ENCODE data around the gene FAHD1. TPM values are rescaled to one million over a fixed set of nuclear protein-coding genes. Genes with fewer than 3 reads are reported as not detected.

Gene FAHD1
- total and polyA plus RNA-seq, 2 experiments from 2014 or later: 76.6 to 101 TPM

DNA sequence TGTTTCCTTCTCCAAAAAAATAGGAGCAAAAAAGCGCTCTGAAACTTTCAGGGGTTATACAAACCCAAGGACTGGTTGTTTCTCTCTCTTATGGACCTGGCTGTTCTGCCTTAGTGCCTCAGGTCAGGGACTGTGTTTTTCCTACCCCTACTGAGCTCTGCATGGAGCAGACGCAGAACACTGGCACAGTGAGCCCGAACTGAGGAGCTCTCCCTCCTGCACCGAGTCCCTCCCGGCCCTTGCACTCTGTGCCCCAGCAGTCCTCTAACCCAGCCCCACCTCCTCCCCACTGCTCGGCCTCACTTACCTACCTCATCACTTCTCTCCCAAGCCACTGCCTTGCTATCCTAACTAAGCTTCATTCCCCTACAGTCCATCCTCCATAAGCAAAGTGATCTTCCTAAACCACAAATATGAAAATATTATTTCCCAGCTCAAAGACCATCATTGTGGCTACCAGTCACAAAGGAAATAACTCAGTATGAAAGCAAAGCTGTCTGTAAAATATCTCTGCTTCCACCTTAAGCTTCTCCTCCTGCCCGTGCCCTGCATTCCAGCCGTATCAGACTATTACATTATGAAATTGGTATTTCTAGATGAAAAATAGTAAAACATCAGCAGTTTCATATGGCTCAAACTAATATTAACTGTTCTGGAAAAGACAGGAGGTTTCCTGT, 31.3 kb downstream of the FAHD1 start:
- Histone ChIP-seq H2AFZ (no peak overlapping the region), H3K9me2 (replicated peaks; ENCODE audit: insufficient read depth) (no peaks in the 10 kb centered on the region), H3K4me3 (no peak overlapping the region), H3K79me2 (no peaks in the 10 kb centered on the region), H3K27ac (no peak overlapping the region), H3K27me3 (peaks cover 21% of the 10 kb centered on the region), H4K20me1 (ENCODE audit: insufficient read depth, poor library complexity, severe bottlenecking) (no peaks in the 10 kb centered on the region), H3K36me3 (replicated peaks; ENCODE audit: insufficient read depth, low read depth) (no peaks in the 10 kb centered on the region), H3K4me2 (no peak overlapping the region), H3K4me1 (ENCODE audit: insufficient read depth) (no peaks in the 10 kb centered on the region), H3K9me3 (ENCODE audit: low read depth) (no peaks in the 10 kb centered on the region)
- WGBS (ENCODE audit: low lambda C conversion rate, missing lambda C conversion rate): 16% methylated on average over 8 of the region's 8 CpGs
- TF ChIP-seq CTCF (IDR thresholded peaks at IDR 0.05; ENCODE audit: poor library complexity): no peak
- no peak for TF ChIP-seq EZH2phosphoT487 (IDR thresholded peaks at IDR 0.05; ENCODE audit: low read depth, severe bottlenecking, unreplicated experiment)
- TF ChIP-seq EZH2 (IDR thresholded peaks at IDR 0.05; ENCODE audit: borderline replicate concordance): no peak
- no peak for DNase-seq (ENCODE audit: low spot score)

DNA sequence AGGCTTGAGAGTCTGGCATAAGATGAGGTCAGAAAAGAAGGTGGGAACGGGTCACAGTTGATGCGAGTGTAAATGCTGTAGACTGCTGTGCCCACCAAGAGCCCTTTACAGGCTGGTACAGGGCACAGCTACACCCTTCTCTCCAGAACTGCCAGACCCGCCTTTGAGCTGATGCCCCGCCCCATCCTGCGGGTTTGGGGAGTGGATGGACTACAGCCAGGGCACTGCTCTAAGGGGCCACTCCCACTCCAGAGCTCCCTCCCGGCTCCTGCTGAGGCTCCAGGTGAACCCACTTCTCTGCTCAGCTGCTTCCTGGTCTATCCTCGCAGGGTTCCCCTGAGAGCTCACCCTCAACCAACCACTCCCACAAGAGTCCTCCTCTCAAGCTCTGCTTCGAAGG, 32.6 kb downstream of the FAHD1 start:
- DNase-seq (ENCODE audit: low spot score): no peak
- no peak overlapping the region for H2AFZ ChIP-seq
- 47% methylated on average over 8 of the region's 8 CpGs for WGBS (ENCODE audit: low lambda C conversion rate, missing lambda C conversion rate)

GRCh38 chr16:1861730-1862129, 34.7 kb downstream of the FAHD1 start:
- 76% methylated on average over 5 of the region's 5 CpGs for WGBS (ENCODE audit: low lambda C conversion rate, missing lambda C conversion rate)
- H3K4me3 ChIP-seq: no peak overlapping the region
- no peak overlapping the region for H3K4me2 ChIP-seq
- H4K20me1 ChIP-seq (ENCODE audit: insufficient read depth, poor library complexity, severe bottlenecking): no peaks in the 10 kb centered on the region
- H3K9me3 ChIP-seq (ENCODE audit: low read depth): no peaks in the 10 kb centered on the region
- H3K27me3 ChIP-seq: peaks cover 28% of the 10 kb centered on the region
- no peak overlapping the region for H2AFZ ChIP-seq
- no peak for TF ChIP-seq EZH2 (IDR thresholded peaks at IDR 0.05; ENCODE audit: borderline replicate concordance)
- TF ChIP-seq CTCF (IDR thresholded peaks at IDR 0.05; ENCODE audit: poor library complexity): no peak
- TF ChIP-seq EZH2phosphoT487 (IDR thresholded peaks at IDR 0.05; ENCODE audit: low read depth, severe bottlenecking, unreplicated experiment): no peak
- no peaks in the 10 kb centered on the region for H3K9me2 ChIP-seq (replicated peaks; ENCODE audit: insufficient read depth)
- DNase-seq (ENCODE audit: low spot score): no peak
- H3K36me3 ChIP-seq (replicated peaks; ENCODE audit: insufficient read depth, low read depth): no peaks in the 10 kb centered on the region
- no peaks in the 10 kb centered on the region for H3K79me2 ChIP-seq
- no peaks in the 10 kb centered on the region for H3K4me1 ChIP-seq (ENCODE audit: insufficient read depth)
- H3K27ac ChIP-seq: no peak overlapping the region

More for the DNA sequence above, 32.6 kb downstream of the FAHD1 start:
- no peaks in the 10 kb centered on the region for H4K20me1 ChIP-seq (ENCODE audit: insufficient read depth, poor library complexity, severe bottlenecking)
- H3K36me3 ChIP-seq (replicated peaks; ENCODE audit: insufficient read depth, low read depth): no peaks in the 10 kb centered on the region
- H3K9me3 ChIP-seq (ENCODE audit: low read depth): no peaks in the 10 kb centered on the region
- TF ChIP-seq CTCF (IDR thresholded peaks at IDR 0.05; ENCODE audit: poor library complexity): no peak
- no peak for TF ChIP-seq EZH2 (IDR thresholded peaks at IDR 0.05; ENCODE audit: borderline replicate concordance)
- no peak for TF ChIP-seq EZH2phosphoT487 (IDR thresholded peaks at IDR 0.05; ENCODE audit: low read depth, severe bottlenecking, unreplicated experiment)
- H3K79me2 ChIP-seq: no peaks in the 10 kb centered on the region
- H3K4me2 ChIP-seq: no peak overlapping the region
- no peak overlapping the region for H3K4me3 ChIP-seq
- no peaks in the 10 kb centered on the region for H3K9me2 ChIP-seq (replicated peaks; ENCODE audit: insufficient read depth)
- no peaks in the 10 kb centered on the region for H3K4me1 ChIP-seq (ENCODE audit: insufficient read depth)
- no peak overlapping the region for H3K27ac ChIP-seq
- peaks cover 21% of the 10 kb centered on the region for H3K27me3 ChIP-seq
